Neural progenitor cell (in vitro differentiated cells): Measurements from ENCODE around the gene CCDC144A. TPM values are rescaled to one million over a fixed set of nuclear protein-coding genes. Genes with fewer than 3 reads are reported as not detected.
"Not testable (repeated sequence)": the region's sequence is repeated elsewhere in the genome, so short reads cannot be mapped to it uniquely, and the experiment has no call there.

Experiments used
- DNase-seq: peaks from one replicate; pipeline ENCODE4 v3.0.0-alpha.2; 2016; ENCODE audit warnings: low spot score
- H2AFZ ChIP-seq: fragments of 200-600 bp; sonication (generic); replicated peaks from 2 replicates; pipeline ENCODE4 v1.6.1; 2016; ENCODE audit warnings: antibody characterized with exemption
- H3F3A ChIP-seq: fragments of 200-600 bp; sonication (generic); 2 replicates; pipeline ENCODE4 v1.6.1; 2016; ENCODE audit warnings: antibody characterized with exemption, low read depth
- H3K27ac ChIP-seq: fragments of 200-600 bp; sonication (generic); 2 replicates; pipeline ENCODE4 v1.5.1; 2016; ENCODE audit warnings: mild to moderate bottlenecking
- H3K27me3 ChIP-seq: fragments of 200-600 bp; sonication (generic); 2 replicates; pipeline ENCODE4 v1.6.1; 2016; ENCODE audit warnings: mild to moderate bottlenecking, moderate library complexity
- H3K36me3 ChIP-seq: fragments of 200-600 bp; sonication (generic); 2 replicates; pipeline ENCODE4 v1.5.1; 2016
- H3K4me1 ChIP-seq: fragments of 200-600 bp; sonication (generic); 2 replicates; pipeline ENCODE4 v1.6.1; 2016; ENCODE audit warnings: mixed run types
- H3K4me2 ChIP-seq: fragments of 200-600 bp; sonication (generic); 2 replicates; pipeline ENCODE4 v1.6.1; 2016
- H3K4me3 ChIP-seq: fragments of 200-600 bp; sonication (generic); 2 replicates; pipeline ENCODE4 v1.5.1; 2016
- H3K79me2 ChIP-seq: fragments of 200-600 bp; sonication (generic); 2 replicates; pipeline ENCODE4 v1.6.1; 2016; ENCODE audit warnings: low read depth
- H3K9ac ChIP-seq: fragments of 200-600 bp; sonication (generic); 2 replicates; pipeline ENCODE4 v1.6.1; 2016
- H3K9me3 ChIP-seq: fragments of 200-600 bp; sonication (generic); 2 replicates; pipeline ENCODE4 v1.5.1; 2016; ENCODE audit warnings: low read depth
- H4K20me1 ChIP-seq: fragments of 200-600 bp; sonication (generic); 2 replicates; pipeline ENCODE4 v1.6.1; 2016; ENCODE audit warnings: low read depth
- H3K27ac Mint-ChIP-seq: 3 replicates; pipeline ENCODE4 v1.8.0; 2021; ENCODE audit warnings: mixed read lengths
- H3K27me3 Mint-ChIP-seq: 2 replicates; pipeline ENCODE4 v1.8.0; 2022; ENCODE audit warnings: low read depth, mild to moderate bottlenecking, inconsistent platforms, moderate library complexity, mixed read lengths; ENCODE audit not compliant: insufficient read depth
- H3K36me3 Mint-ChIP-seq: 3 replicates; pipeline ENCODE4 v1.8.0; 2021; ENCODE audit warnings: mixed read lengths
- H3K4me1 Mint-ChIP-seq: 3 replicates; pipeline ENCODE4 v1.8.0; 2021; ENCODE audit warnings: mixed read lengths
- H3K4me3 Mint-ChIP-seq: 3 replicates; pipeline ENCODE4 v1.8.0; 2021; ENCODE audit warnings: mild to moderate bottlenecking, moderate library complexity, mixed read lengths
- H3K9me3 Mint-ChIP-seq: 3 replicates; pipeline ENCODE4 v1.8.0; 2020; ENCODE audit warnings: mixed read lengths
- CTCF ChIP-seq: fragments of 200-600 bp; sonication (generic); IDR thresholded peaks from 2 replicates; pipeline ENCODE4 v1.5.1; 2017; ENCODE audit warnings: antibody characterized with exemption, mild to moderate bottlenecking
- EZH2 ChIP-seq: fragments of 200-600 bp; sonication (generic); IDR thresholded peaks from 2 replicates; pipeline ENCODE4 v1.6.1; 2017; ENCODE audit warnings: antibody characterized with exemption, mild to moderate bottlenecking, moderate library complexity
- EZH2phosphoT487 ChIP-seq: fragments of 200-600 bp; sonication (generic); IDR thresholded peaks from 2 replicates; pipeline ENCODE4 v1.6.1; 2017; ENCODE audit warnings: antibody characterized with exemption
- total RNA-seq: library from RNA; depleted of rRNA; stranded (reverse); fragments of >200 nt; gene quantifications from 2 replicates; pipeline ENCODE4 v1.2.3, GENCODE V29; 2015; ENCODE audit warnings: low replicate concordance

Gene CCDC144A
- total RNA-seq, 1 donor from 2014 or later, result 8.2 TPM

DNA sequence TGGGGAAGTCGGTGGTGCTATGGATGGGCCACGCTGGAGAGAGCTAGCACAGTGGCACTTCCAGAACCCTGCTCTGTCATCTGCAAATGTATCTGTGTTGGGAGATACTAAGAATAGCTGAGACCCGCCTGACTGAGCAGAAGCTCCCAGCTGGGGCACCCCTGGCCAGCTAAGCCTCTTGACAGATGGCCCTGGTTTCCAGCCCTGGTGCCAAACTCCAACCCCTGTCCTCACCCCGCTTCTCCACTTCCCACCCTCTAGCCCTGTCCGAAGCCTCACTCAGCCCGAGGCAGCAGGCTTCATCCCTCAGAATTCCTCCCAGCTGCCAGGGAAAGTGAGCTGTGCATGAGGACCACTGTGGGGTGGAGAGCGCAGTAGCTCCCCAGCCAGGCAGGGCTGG is 124.4 kb downstream of the CCDC144A start:
- Mint-ChIP-seq H3K27ac (no peak overlapping the region), H3K36me3 (no peaks in the 10 kb centered on the region)
- no peak for TF ChIP-seq EZH2phosphoT487
- no peak for TF ChIP-seq CTCF
- TF ChIP-seq EZH2, result no peak

DNA sequence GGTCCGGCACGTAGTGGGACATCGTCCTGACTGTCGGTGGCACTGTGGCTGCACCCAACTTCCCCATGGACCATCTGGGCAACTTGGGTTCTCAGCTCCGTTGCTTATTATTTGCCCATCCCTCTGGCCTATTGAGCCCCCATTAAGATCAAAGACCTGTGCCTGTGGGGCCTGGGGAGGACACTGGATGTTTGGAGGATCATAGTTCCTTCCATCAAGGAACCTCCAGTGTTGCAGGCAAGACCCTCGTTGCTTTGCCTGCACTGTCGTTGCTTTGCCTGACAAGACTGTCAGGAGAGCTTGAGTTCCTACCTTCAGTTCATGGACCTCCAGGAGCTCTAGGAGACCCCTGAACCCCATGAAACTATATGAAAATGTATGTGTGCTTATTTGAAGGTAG is 127.2 kb downstream of the CCDC144A start:
- Histone ChIP-seq H3K27me3 (no peaks in the 10 kb centered on the region), H2AFZ (no peak overlapping the region), H3K4me3 (no peak overlapping the region), H3K79me2 (no peaks in the 10 kb centered on the region), H3K9ac (no peak overlapping the region), H4K20me1 (no peaks in the 10 kb centered on the region), H3K27ac (no peak overlapping the region), H3K4me2 (no peak overlapping the region), H3K36me3 (no peaks in the 10 kb centered on the region), H3K4me1 (peaks cover 5% of the 10 kb centered on the region), H3K9me3 (no peaks in the 10 kb centered on the region), H3F3A (no peaks in the 10 kb centered on the region)
- no peaks in the 10 kb centered on the region for H3K4me1 Mint-ChIP-seq
- DNase-seq, result no peak
- H3K4me3 Mint-ChIP-seq, result no peak overlapping the region
- H3K27me3 Mint-ChIP-seq, result peaks cover 8% of the 10 kb centered on the region
- no peak for TF ChIP-seq EZH2
- no peak for TF ChIP-seq CTCF
- TF ChIP-seq EZH2phosphoT487, result no peak
- H3K27ac Mint-ChIP-seq, result no peak overlapping the region
- peaks cover 2% of the 10 kb centered on the region for H3K9me3 Mint-ChIP-seq
- no peaks in the 10 kb centered on the region for H3K36me3 Mint-ChIP-seq

More for the DNA sequence above, 124.4 kb downstream of the CCDC144A start:
- Histone ChIP-seq H2AFZ (no peak overlapping the region), H3K36me3 (no peaks in the 10 kb centered on the region), H3K4me3 (no peak overlapping the region), H3K9ac (no peak overlapping the region), H3K27ac (no peak overlapping the region), H3K4me2 (no peak overlapping the region), H3K27me3 (no peaks in the 10 kb centered on the region), H3K4me1 (no peaks in the 10 kb centered on the region), H3K79me2 (no peaks in the 10 kb centered on the region), H4K20me1 (no peaks in the 10 kb centered on the region), H3F3A (no peaks in the 10 kb centered on the region), H3K9me3 (no peaks in the 10 kb centered on the region)
- Mint-ChIP-seq H3K4me3 (no peak overlapping the region), H3K27me3 (peaks cover 8% of the 10 kb centered on the region), H3K9me3 (peaks cover 1% of the 10 kb centered on the region), H3K4me1 (no peaks in the 10 kb centered on the region)
- DNase-seq, result no peak

- not testable (repeated sequence) for H3K4me3 ChIP-seq, H3K4me2 ChIP-seq, H3K4me1 ChIP-seq, H3K36me3 Mint-ChIP-seq, H3K79me2 ChIP-seq, H4K20me1 ChIP-seq, H3F3A ChIP-seq, H3K9me3 ChIP-seq, H3K27ac ChIP-seq, H3K4me3 Mint-ChIP-seq, H3K27me3 ChIP-seq, H3K9ac ChIP-seq, H2AFZ ChIP-seq, H3K27me3 Mint-ChIP-seq, H3K4me1 Mint-ChIP-seq, H3K9me3 Mint-ChIP-seq, H3K36me3 ChIP-seq, DNase-seq
- H3K27ac Mint-ChIP-seq, result peak overlapping the region; percentile 73
These were observed 127.9 kb downstream of the CCDC144A start for GRCh38 chr17:16817940-16818339.

DNA sequence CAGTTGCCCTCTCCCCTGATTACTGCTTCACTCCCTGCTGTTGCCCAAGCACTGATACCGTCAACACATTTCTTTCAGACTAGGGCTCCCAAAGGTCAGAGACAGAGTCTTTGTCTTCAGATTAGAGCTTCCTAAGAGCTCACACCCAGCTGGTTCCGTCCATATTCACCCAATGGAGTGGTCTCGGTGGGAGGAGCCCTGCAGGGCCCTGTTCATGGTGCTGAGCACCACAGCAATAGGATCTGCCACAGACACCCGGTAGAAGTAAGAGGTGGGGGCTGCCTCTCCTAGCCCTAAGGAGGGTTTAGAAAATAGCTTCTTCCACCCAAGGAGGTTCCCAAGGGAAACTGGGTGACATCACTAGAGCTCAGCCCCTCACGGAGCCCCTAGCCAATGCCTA is 128.3 kb downstream of the CCDC144A start:
- Histone ChIP-seq H3K79me2 (no peaks in the 10 kb centered on the region), H3K9me3 (no peaks in the 10 kb centered on the region), H3K9ac (no peak overlapping the region), H3K27me3 (no peaks in the 10 kb centered on the region), H3K4me1 (peaks cover 5% of the 10 kb centered on the region), H3K36me3 (no peaks in the 10 kb centered on the region), H3K4me3 (no peak overlapping the region), H3F3A (no peaks in the 10 kb centered on the region), H3K27ac (no peak overlapping the region), H3K4me2 (no peak overlapping the region), H2AFZ (no peak overlapping the region), H4K20me1 (no peaks in the 10 kb centered on the region)
- Mint-ChIP-seq H3K36me3 (no peaks in the 10 kb centered on the region), H3K4me3 (no peak overlapping the region), H3K4me1 (no peaks in the 10 kb centered on the region), H3K9me3 (peaks cover 2% of the 10 kb centered on the region), H3K27me3 (peaks cover 8% of the 10 kb centered on the region), H3K27ac (no peak overlapping the region)
- DNase-seq, result peak; percentile 45
- TF ChIP-seq EZH2 (no peak), EZH2phosphoT487 (no peak), CTCF (no peak)
